HG03442 (cell line): Measurements from ENCODE around the gene SMYD3.

Source experiments
- ATAC-seq: cut with Tn5 transposase; IDR thresholded peaks from one replicate; pipeline ENCODE4 v1.9.1; 2021; ENCODE audit warnings: mild to moderate bottlenecking, moderate library complexity; ENCODE audit not compliant: unreplicated experiment

SMYD3 gene

GRCh38 chr1:246506674-246507481 is at the start of gene SMYD3:
SMYD3 (minus strand) TSS chr1:246507279.
- ATAC-seq, result peak; percentile 82

- ATAC-seq, result no peak
Measured at GRCh38 chr1:246554201-246554600, 47.1 kb upstream of the SMYD3 start.

GRCh38 chr1:246552110-246552509 is 45.0 kb upstream of the SMYD3 start:
- ATAC-seq, result no peak

GRCh38 chr1:246550402-246550801 is 43.3 kb upstream of the SMYD3 start:
- no peak for ATAC-seq

GRCh38 chr1:246549665-246550064 is 42.6 kb upstream of the SMYD3 start:
- no peak for ATAC-seq

- ATAC-seq, result no peak
Measured at GRCh38 chr1:246544001-246544400, 36.9 kb upstream of the SMYD3 start.

- no peak for ATAC-seq
Measured at GRCh38 chr1:246540738-246541491, 33.8 kb upstream of the SMYD3 start.

- no peak for ATAC-seq
Measured at GRCh38 chr1:246537887-246538286, 30.8 kb upstream of the SMYD3 start.

- ATAC-seq, result no peak
Measured at GRCh38 chr1:246537441-246537840, 30.4 kb upstream of the SMYD3 start.

- no peak for ATAC-seq
Measured at GRCh38 chr1:246534114-246534513, 27.0 kb upstream of the SMYD3 start.

- no peak for ATAC-seq
Measured at GRCh38 chr1:246533371-246533905, 26.4 kb upstream of the SMYD3 start.

GRCh38 chr1:246532519-246532918 is 25.4 kb upstream of the SMYD3 start:
- no peak for ATAC-seq

- ATAC-seq, result no peak
Measured at GRCh38 chr1:246530482-246530881, 23.4 kb upstream of the SMYD3 start.

GRCh38 chr1:246528933-246529731 is 22.1 kb upstream of the SMYD3 start:
- ATAC-seq, result no peak

GRCh38 chr1:246527402-246528088 is 20.5 kb upstream of the SMYD3 start:
- no peak for ATAC-seq

GRCh38 chr1:246526915-246527314 is 19.8 kb upstream of the SMYD3 start:
- no peak for ATAC-seq

GRCh38 chr1:246526380-246526779 is 19.3 kb upstream of the SMYD3 start:
- ATAC-seq, result no peak

- ATAC-seq, result no peak
Measured at GRCh38 chr1:246519514-246519913, 12.4 kb upstream of the SMYD3 start.

GRCh38 chr1:246518456-246519205 is 11.6 kb upstream of the SMYD3 start:
- ATAC-seq, result no peak

- no peak for ATAC-seq
Measured at GRCh38 chr1:246517391-246517790, 10.3 kb upstream of the SMYD3 start.
